Measurements from ENCODE around the gene DHX35.

DNA sequence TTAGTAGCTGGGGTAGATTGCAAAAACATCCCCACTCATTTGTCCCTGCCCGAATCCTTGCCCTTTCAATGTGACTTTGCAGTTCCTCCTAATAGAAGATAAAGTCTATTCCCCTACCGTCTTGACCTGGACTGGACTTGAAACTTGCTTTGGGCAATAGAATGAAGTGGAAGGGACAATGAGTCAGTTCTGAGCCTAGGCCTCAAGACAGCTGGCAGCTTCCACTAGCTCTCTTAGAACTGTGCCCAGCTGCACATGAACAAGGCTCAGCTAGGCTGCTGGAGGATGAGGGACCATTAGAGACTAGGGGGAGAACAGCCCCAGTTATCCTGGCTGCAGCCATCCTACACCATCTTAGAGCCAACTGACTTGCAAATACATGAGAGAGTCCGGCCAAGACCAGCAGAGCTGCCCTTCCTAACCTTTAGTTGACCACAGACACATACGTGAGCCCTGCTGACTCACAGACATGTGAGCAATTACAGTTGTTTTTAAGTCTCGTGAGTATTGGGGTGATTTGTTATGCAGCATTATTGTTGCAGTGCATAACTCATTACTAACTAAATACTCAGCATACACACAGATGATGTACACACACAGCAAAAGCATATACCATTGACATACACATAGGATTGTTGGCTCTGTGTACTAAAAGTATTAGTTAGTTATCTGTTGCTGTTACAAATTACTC lies 105.5 kb downstream of the DHX35 start:
- TF ChIP-seq, protein P1, sequence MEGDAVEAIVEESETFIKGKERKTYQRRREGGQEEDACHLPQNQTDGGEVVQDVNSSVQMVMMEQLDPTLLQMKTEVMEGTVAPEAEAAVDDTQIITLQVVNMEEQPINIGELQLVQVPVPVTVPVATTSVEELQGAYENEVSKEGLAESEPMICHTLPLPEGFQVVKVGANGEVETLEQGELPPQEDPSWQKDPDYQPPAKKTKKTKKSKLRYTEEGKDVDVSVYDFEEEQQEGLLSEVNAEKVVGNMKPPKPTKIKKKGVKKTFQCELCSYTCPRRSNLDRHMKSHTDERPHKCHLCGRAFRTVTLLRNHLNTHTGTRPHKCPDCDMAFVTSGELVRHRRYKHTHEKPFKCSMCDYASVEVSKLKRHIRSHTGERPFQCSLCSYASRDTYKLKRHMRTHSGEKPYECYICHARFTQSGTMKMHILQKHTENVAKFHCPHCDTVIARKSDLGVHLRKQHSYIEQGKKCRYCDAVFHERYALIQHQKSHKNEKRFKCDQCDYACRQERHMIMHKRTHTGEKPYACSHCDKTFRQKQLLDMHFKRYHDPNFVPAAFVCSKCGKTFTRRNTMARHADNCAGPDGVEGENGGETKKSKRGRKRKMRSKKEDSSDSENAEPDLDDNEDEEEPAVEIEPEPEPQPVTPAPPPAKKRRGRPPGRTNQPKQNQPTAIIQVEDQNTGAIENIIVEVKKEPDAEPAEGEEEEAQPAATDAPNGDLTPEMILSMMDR (IDR thresholded peaks at IDR 0.05), result no peak
- no peak for TF ChIP-seq POLR2A (IDR thresholded peaks at IDR 0.05)

All from lower leg skin (tissue), 3 donors.